Measurements from ENCODE around the gene RFX3. TPM values are rescaled to one million over a fixed set of nuclear protein-coding genes. Genes with fewer than 3 reads are reported as not detected.

RFX3 gene
- total RNA-seq, 1 experiment from 2014 or later, result 8.4 TPM

DNA sequence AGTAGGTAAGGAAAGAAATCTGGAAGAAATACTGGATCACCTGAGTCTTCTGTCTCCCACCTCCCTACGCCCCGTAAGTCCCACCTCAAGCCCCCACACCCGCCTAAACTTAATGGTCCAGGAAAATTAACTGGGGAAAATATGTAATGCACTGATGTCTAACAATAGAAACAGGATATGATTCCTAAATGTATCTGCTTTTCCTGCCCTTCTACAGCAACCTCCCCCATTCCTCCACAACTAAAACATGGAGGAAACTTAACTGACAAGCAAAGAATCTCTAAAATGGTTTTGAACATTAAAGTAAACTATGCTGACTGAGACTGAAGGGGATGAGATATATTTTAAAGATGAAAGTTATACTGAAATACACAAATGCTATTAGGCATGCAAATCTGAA is 10.4 kb downstream of the RFX3 start:
- Histone ChIP-seq H3K9me3 (ENCODE audit: insufficient read depth, low read depth) (no peaks in the 10 kb centered on the region), H3K27ac (no peak overlapping the region), H3K79me2 (ENCODE audit: low read depth) (no peaks in the 10 kb centered on the region), H3K4me2 (no peak overlapping the region), H2AFZ (no peak overlapping the region), H3K36me3 (ENCODE audit: low read depth) (no peaks in the 10 kb centered on the region), H3K27me3 (ENCODE audit: insufficient read depth, low read depth) (no peaks in the 10 kb centered on the region), H3K4me3 (no peak overlapping the region), H3F3A (ENCODE audit: insufficient read depth, low read depth) (no peaks in the 10 kb centered on the region), H4K20me1 (ENCODE audit: insufficient read depth) (no peaks in the 10 kb centered on the region), H3K9me2 (ENCODE audit: insufficient read depth) (no peaks in the 10 kb centered on the region), H3K4me1 (replicated peaks; ENCODE audit: insufficient read depth) (no peaks in the 10 kb centered on the region)
- TF ChIP-seq EZH2 (IDR thresholded peaks at IDR 0.05; ENCODE audit: low read depth), result no peak
- TF ChIP-seq, protein P1, sequence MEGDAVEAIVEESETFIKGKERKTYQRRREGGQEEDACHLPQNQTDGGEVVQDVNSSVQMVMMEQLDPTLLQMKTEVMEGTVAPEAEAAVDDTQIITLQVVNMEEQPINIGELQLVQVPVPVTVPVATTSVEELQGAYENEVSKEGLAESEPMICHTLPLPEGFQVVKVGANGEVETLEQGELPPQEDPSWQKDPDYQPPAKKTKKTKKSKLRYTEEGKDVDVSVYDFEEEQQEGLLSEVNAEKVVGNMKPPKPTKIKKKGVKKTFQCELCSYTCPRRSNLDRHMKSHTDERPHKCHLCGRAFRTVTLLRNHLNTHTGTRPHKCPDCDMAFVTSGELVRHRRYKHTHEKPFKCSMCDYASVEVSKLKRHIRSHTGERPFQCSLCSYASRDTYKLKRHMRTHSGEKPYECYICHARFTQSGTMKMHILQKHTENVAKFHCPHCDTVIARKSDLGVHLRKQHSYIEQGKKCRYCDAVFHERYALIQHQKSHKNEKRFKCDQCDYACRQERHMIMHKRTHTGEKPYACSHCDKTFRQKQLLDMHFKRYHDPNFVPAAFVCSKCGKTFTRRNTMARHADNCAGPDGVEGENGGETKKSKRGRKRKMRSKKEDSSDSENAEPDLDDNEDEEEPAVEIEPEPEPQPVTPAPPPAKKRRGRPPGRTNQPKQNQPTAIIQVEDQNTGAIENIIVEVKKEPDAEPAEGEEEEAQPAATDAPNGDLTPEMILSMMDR (conservative IDR thresholded peaks at IDR 0.05), result no peak
- ChIA-PET CTCF (no interaction called here), POLR2A (ENCODE audit: unreplicated experiment) (no interaction called here)
- no TSS peak for BruUV-seq (replicated peaks)
- DNase-seq, result no peak
- intact Hi-C loops (cut with micrococcal nuclease; ENCODE audit: unreplicated experiment), result no loop called here

DNA sequence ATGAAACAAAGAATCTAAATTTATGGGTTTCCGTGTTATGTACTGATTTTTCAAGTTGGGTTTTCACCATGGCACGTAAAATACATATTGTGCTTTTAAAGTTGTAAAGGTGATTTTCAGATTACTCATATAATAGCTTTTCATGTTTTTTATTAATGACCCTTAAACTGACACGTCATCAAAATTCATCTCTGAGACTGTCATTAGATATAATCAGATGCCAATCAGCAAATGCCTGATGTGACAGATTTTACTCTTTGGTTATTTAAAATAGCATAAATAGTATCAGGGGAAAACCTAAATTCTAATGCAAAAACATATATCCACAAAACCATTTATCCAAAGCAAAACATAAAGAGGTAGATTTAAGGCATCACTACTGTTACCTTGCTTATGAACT is 11.0 kb downstream of the RFX3 start:
- ChIA-PET CTCF (no interaction called here), POLR2A (ENCODE audit: unreplicated experiment) (no interaction called here)
- Histone ChIP-seq H3K79me2 (ENCODE audit: low read depth) (no peaks in the 10 kb centered on the region), H3F3A (ENCODE audit: insufficient read depth, low read depth) (no peaks in the 10 kb centered on the region), H3K27ac (no peak overlapping the region), H4K20me1 (ENCODE audit: insufficient read depth) (no peaks in the 10 kb centered on the region), H3K36me3 (ENCODE audit: low read depth) (no peaks in the 10 kb centered on the region), H3K9me3 (ENCODE audit: insufficient read depth, low read depth) (no peaks in the 10 kb centered on the region), H3K4me3 (no peak overlapping the region), H3K27me3 (ENCODE audit: insufficient read depth, low read depth) (no peaks in the 10 kb centered on the region), H3K9me2 (ENCODE audit: insufficient read depth) (no peaks in the 10 kb centered on the region), H2AFZ (no peak overlapping the region), H3K4me2 (no peak overlapping the region), H3K4me1 (replicated peaks; ENCODE audit: insufficient read depth) (no peaks in the 10 kb centered on the region)
- intact Hi-C loops (cut with micrococcal nuclease; ENCODE audit: unreplicated experiment), result no loop called here
- TF ChIP-seq, protein P1 (conservative IDR thresholded peaks at IDR 0.05), result no peak
- no peak for TF ChIP-seq EZH2 (IDR thresholded peaks at IDR 0.05; ENCODE audit: low read depth)
- no peak for DNase-seq
- no TSS peak for BruUV-seq (replicated peaks)

DNA sequence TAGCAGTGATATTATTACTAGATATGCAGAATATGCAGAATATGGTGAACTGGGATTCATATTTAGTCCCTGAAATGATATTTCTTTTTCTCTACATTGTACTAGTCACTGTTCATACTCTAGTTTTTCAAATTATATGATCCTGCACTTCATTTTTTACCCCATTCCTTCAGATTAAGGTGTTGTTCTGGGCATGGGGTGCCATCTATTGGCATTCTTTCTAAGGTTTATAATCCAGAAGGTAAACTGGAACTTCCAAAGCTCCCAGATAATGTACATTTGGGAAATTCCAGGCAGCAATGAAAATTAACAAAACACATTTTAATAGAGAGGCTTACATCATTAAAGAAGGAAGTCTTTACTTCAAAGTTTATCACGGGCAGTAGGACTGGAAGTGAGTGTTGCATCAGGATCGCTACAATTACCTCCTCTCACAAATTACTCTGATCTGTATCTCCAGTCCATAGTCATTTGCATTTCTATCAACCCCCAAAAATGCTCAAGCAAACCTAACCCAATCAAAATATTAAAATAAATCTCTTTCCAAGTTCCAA is 12.5 kb downstream of the RFX3 start:
- Histone ChIP-seq H3F3A (ENCODE audit: insufficient read depth, low read depth) (no peaks in the 10 kb centered on the region), H3K9me2 (ENCODE audit: insufficient read depth) (no peaks in the 10 kb centered on the region), H3K79me2 (ENCODE audit: low read depth) (no peaks in the 10 kb centered on the region), H3K36me3 (ENCODE audit: low read depth) (no peaks in the 10 kb centered on the region), H2AFZ (no peak overlapping the region), H3K27me3 (ENCODE audit: insufficient read depth, low read depth) (no peaks in the 10 kb centered on the region), H4K20me1 (ENCODE audit: insufficient read depth) (no peaks in the 10 kb centered on the region), H3K27ac (no peak overlapping the region), H3K4me3 (no peak overlapping the region), H3K9me3 (ENCODE audit: insufficient read depth, low read depth) (no peaks in the 10 kb centered on the region), H3K4me1 (replicated peaks; ENCODE audit: insufficient read depth) (no peaks in the 10 kb centered on the region), H3K4me2 (no peak overlapping the region)
- TF ChIP-seq, protein P1 (conservative IDR thresholded peaks at IDR 0.05), result no peak
- TF ChIP-seq EZH2 (IDR thresholded peaks at IDR 0.05; ENCODE audit: low read depth), result no peak
- no peak for DNase-seq
- no TSS peak for BruUV-seq (replicated peaks)
- ChIA-PET CTCF (interaction anchor here (0.6 kb wide), 1 partner anchor 28 kb away, joined by 5 read pairs; no protein-coding TSS in a partner anchor), POLR2A (ENCODE audit: unreplicated experiment) (no interaction called here)
- intact Hi-C loops (cut with micrococcal nuclease; ENCODE audit: unreplicated experiment), result no loop called here

Data from PC-9 (cell line).